ENCODE results near the gene ZNF503. TPM values are rescaled to one million over a fixed set of nuclear protein-coding genes. Genes with fewer than 3 reads are reported as not detected.

Gene ZNF503
- total RNA-seq, 1 experiment from 2014 or later, result 42.3 TPM

DNA sequence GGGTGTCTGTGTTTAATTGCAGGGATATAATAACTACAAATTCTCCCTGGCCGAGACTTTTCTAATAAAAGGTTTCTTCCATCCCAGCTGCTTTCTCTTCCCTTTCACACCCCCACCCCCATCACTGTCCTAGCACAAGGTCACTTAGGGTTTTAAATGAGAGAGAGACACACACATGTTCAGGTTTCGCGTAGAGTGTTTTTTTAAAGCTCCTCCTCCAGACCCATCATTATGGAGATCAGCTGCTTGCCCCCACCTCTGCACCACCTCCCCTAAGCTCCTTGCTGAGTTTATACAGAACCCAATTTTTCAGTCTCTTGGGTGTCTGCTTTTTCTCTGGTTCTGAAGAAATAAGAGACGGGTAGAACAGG lies 48.5 kb upstream of the ZNF503 start:
- no peaks in the 10 kb centered on the region for H3K36me3 ChIP-seq (ENCODE audit: low read depth, low read length)
- H3K4me1 ChIP-seq (ENCODE audit: insufficient read depth, low read length), result peaks cover 28% of the 10 kb centered on the region
- BruUV-seq (replicated peaks), result no TSS peak
- H2AFZ ChIP-seq (ENCODE audit: low read length), result no peak overlapping the region
- H3K9ac ChIP-seq (ENCODE audit: low read length), result no peak overlapping the region
- H3K4me2 ChIP-seq (ENCODE audit: low read length), result no peak overlapping the region
- TF ChIP-seq CTCF (conservative IDR thresholded peaks at IDR 0.05; ENCODE audit: low read depth, low read length), result no peak
- ChIA-PET CTCF (no interaction called here), POLR2A (ENCODE audit: unreplicated experiment) (no interaction called here)
- no peaks in the 10 kb centered on the region for H3K9me2 ChIP-seq (replicated peaks; ENCODE audit: low read length)
- no peaks in the 10 kb centered on the region for H3F3A ChIP-seq (ENCODE audit: low read length, unreplicated experiment)
- no peaks in the 10 kb centered on the region for H3K79me2 ChIP-seq (ENCODE audit: low read length)
- no peak overlapping the region for H3K4me3 ChIP-seq (ENCODE audit: low read length)
- DNase-seq (no peak), ATAC-seq (no peak)
- H3K9me3 ChIP-seq (ENCODE audit: low read length), result peaks cover 9% of the 10 kb centered on the region; the same call in 1 of the 2 replicates
- intact Hi-C loops (cut with micrococcal nuclease), result no loop called here
- no peaks in the 10 kb centered on the region for H4K20me1 ChIP-seq (ENCODE audit: low read length)
- H3K27me3 ChIP-seq (ENCODE audit: low read length), result peaks cover 21% of the 10 kb centered on the region
- no peak overlapping the region for H3K27ac ChIP-seq (ENCODE audit: low read length)

- CTCF ChIA-PET, result interaction anchor here (0.5 to 0.7 kb wide), 3 partner anchors 32 to 265 kb away, joined by 7 to 11 read pairs (median 10); no protein-coding TSS in a partner anchor
- Histone ChIP-seq H2AFZ (ENCODE audit: low read length) (no peak overlapping the region), H4K20me1 (ENCODE audit: low read length) (no peaks in the 10 kb centered on the region), H3K27ac (ENCODE audit: low read length) (no peak overlapping the region), H3K4me3 (ENCODE audit: low read length) (no peak overlapping the region), H3K27me3 (ENCODE audit: low read length) (peaks cover 21% of the 10 kb centered on the region), H3K79me2 (ENCODE audit: low read length) (no peaks in the 10 kb centered on the region), H3K4me1 (ENCODE audit: insufficient read depth, low read length) (peaks cover 28% of the 10 kb centered on the region), H3K9me3 (ENCODE audit: low read length) (peaks cover 9% of the 10 kb centered on the region; the same call in 1 of the 2 replicates), H3K9me2 (replicated peaks; ENCODE audit: low read length) (no peaks in the 10 kb centered on the region), H3K36me3 (ENCODE audit: low read depth, low read length) (no peaks in the 10 kb centered on the region), H3K4me2 (ENCODE audit: low read length) (no peak overlapping the region), H3F3A (ENCODE audit: low read length, unreplicated experiment) (no peaks in the 10 kb centered on the region), H3K9ac (ENCODE audit: low read length) (no peak overlapping the region)
- DNase-seq (no peak), ATAC-seq (peak; percentile 29)
- no peak for TF ChIP-seq EZH2 (IDR thresholded peaks at IDR 0.05; ENCODE audit: low read length, unreplicated experiment)
- POLR2A ChIA-PET (ENCODE audit: unreplicated experiment), result no interaction called here
- BruUV-seq (replicated peaks), result no TSS peak
- intact Hi-C loops (cut with micrococcal nuclease), result loop anchor here (1.0 kb wide), 1 partner anchor 81 kb away; no protein-coding TSS in a partner anchor
Measured at GRCh38 chr10:75449382-75450074, 48.0 kb upstream of the ZNF503 start.

- ChIA-PET CTCF (interaction anchor here (0.5 kb wide), 1 partner anchor 206 kb away, joined by 4 read pairs; no protein-coding TSS in a partner anchor), POLR2A (ENCODE audit: unreplicated experiment) (no interaction called here)
- Histone ChIP-seq H3K27me3 (ENCODE audit: low read length) (peaks cover 21% of the 10 kb centered on the region), H3K4me1 (ENCODE audit: insufficient read depth, low read length) (peaks cover 23% of the 10 kb centered on the region), H3K9me2 (replicated peaks; ENCODE audit: low read length) (no peaks in the 10 kb centered on the region), H3K27ac (ENCODE audit: low read length) (no peak overlapping the region), H3K79me2 (ENCODE audit: low read length) (no peaks in the 10 kb centered on the region), H2AFZ (ENCODE audit: low read length) (no peak overlapping the region), H3K9me3 (ENCODE audit: low read length) (peaks cover 21% of the 10 kb centered on the region), H4K20me1 (ENCODE audit: low read length) (no peaks in the 10 kb centered on the region), H3K4me3 (ENCODE audit: low read length) (no peak overlapping the region), H3K9ac (ENCODE audit: low read length) (no peak overlapping the region), H3K4me2 (ENCODE audit: low read length) (no peak overlapping the region), H3K36me3 (ENCODE audit: low read depth, low read length) (peaks cover 7% of the 10 kb centered on the region; the same call in 1 of the 2 replicates), H3F3A (ENCODE audit: low read length, unreplicated experiment) (no peaks in the 10 kb centered on the region)
- ATAC-seq, result peak; percentile 56
- no TSS peak for BruUV-seq (replicated peaks)
- TF ChIP-seq EZH2 (IDR thresholded peaks at IDR 0.05; ENCODE audit: low read length, unreplicated experiment) (no peak), EZH2phosphoT487 (IDR thresholded peaks at IDR 0.05; ENCODE audit: borderline replicate concordance, low read length) (no peak), CTCF (conservative IDR thresholded peaks at IDR 0.05; ENCODE audit: low read depth, low read length) (no peak)
- intact Hi-C loops (cut with micrococcal nuclease), result no loop called here
- no peak for DNase-seq
Measured at GRCh38 chr10:75448166-75448565, 46.6 kb upstream of the ZNF503 start.

Measured in PC-3 (cell line).